AG04450 (cell line): ENCODE data around the gene DTD1. TPM values are rescaled to one million over a fixed set of nuclear protein-coding genes. Genes with fewer than 3 reads are reported as not detected.

Source experiments
- CTCF ChIA-PET: fragments of 300-600, 350-600 bp; formaldehyde crosslinking; extraction: SDS; loops from one replicate; lab custom pipeline; 2022; ENCODE audit warnings: antibody characterized with exemption, inconsistent platforms; lab: Charles Lee
- POLR2A ChIA-PET: fragments of 350-600 bp; formaldehyde crosslinking; extraction: SDS; loops from one replicate; lab custom pipeline; 2021; ENCODE audit warnings: antibody characterized with exemption, inconsistent platforms; lab: Yijun Ruan, JAX
- DNase-seq: peaks from one replicate; pipeline ENCODE4 v3.0.0-alpha.2; 2011; ENCODE audit warnings: low read depth, low spot score
- H3K27ac ChIP-seq: one replicate; pipeline ENCODE4 v1.5.1; 2012; ENCODE audit warnings: low read depth, low read length, control low read depth
- H3K27me3 ChIP-seq: one replicate; pipeline ENCODE4 v1.6.0; 2012; ENCODE audit warnings: low read length; ENCODE audit not compliant: control insufficient read depth, insufficient read depth
- H3K4me3 ChIP-seq: 2 replicates; pipeline ENCODE4 v1.5.1; 2011; ENCODE audit warnings: mild to moderate bottlenecking, low read depth, low read length, control low read depth
- H3K9me3 ChIP-seq: 2 replicates; pipeline ENCODE4 v1.5.1; 2012; ENCODE audit warnings: low read length; ENCODE audit not compliant: control insufficient read depth, insufficient read depth
- CTCF ChIP-seq: IDR thresholded peaks from 2 replicates; pipeline ENCODE4 v1.5.1; 2011; ENCODE audit warnings: low read depth, low read length, control low read depth, inconsistent platforms
- polyA plus RNA-seq: library from polyadenylated mRNA; depleted of rRNA; stranded (reverse); fragments of >200 nt; gene quantifications from 2 replicates; pipeline ENCODE4 v1.2.3, GENCODE V29; 2011; rRNA removed
- small RNA-seq: library from RNA; depleted of rRNA; stranded (forward); fragments of <200 nt; gene quantifications from one replicate; pipeline ENCODE3, GENCODE V24; 2012; ENCODE audit warnings: low read depth; ENCODE audit not compliant: insufficient read length

DTD1 gene
- polyA plus RNA-seq, 1 experiment, result 50.0 TPM

DNA sequence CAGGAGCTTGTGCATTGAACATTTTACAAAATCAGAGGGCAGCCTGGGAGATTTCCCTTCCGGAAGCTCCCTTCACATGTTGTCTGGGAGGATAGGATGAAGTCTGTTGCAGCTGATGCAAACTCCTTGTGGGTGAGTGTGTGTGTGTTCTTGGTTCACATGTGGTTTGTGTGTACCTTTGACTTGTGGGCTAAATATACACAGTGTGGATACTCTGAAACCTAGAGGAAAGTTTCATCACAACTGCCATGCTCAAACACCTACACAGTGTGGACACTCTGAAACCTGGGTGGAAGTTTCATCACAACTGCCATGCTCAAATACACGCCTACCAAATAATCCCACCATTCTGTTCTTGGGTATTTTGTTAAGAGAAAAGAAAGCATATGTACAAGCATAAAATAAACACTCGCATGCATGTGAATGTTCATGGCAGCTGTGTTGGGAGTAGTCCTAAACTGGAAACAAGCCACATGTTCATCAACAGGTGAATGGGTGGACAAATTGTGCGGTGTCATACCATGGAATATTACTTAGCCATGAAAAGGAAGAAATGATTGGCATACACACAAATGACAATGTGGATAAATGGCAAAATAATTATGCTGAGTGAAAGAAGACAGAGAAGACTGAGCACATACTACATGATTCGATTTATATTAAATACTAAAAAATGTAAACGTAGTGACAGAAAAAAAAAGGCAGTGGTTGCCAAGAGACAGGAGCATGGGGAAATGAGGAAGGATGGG is 227.5 kb downstream of the DTD1 start:
- no peak for DNase-seq
- no peak for TF ChIP-seq CTCF
- H3K9me3 ChIP-seq, result no peaks in the 10 kb centered on the region
- no peak overlapping the region for H3K27ac ChIP-seq
- H3K4me3 ChIP-seq, result no peak overlapping the region
- ChIA-PET POLR2A (no interaction called here), CTCF (interaction anchor here (1.3 kb wide), 1 partner anchor 183 kb away, joined by 4 read pairs; no protein-coding TSS in a partner anchor)
- no peaks in the 10 kb centered on the region for H3K27me3 ChIP-seq

Small RNA genes within 50 kb of the gene (small RNA-seq; reads per million reads assigned to genes)
- gene RN7SL638P (not detected), gene RNU6ATAC34P (not detected)

Other genes with a start within 250 kb of the DTD1 start
- 1.8 TPM in 2 replicates for gene DZANK1, start 121.0 kb upstream of the DTD1 start, polyA plus RNA-seq
- 7.2 and 10.6 TPM in 2 replicates for gene POLR3F, start 120.7 kb upstream of the DTD1 start, polyA plus RNA-seq
- 14.5 and 19.7 TPM in 2 replicates for gene RBBP9, start 90.8 kb upstream of the DTD1 start, polyA plus RNA-seq
- 57.5 and 58.2 TPM in 2 replicates for gene SEC23B, start 80.1 kb upstream of the DTD1 start, polyA plus RNA-seq
- 113 and 138 TPM in 2 replicates for gene SMIM26, start 20.6 kb upstream of the DTD1 start, polyA plus RNA-seq
- gene SCP2D1, start 225.7 kb downstream of the DTD1 start, polyA plus RNA-seq, result not detected in 2 replicates